Frontal cortex (tissue), 4 donors: ENCODE measurements around the gene DDX43. TPM values are rescaled to one million over a fixed set of nuclear protein-coding genes. Genes with fewer than 3 reads are reported as not detected.
"Not testable (repeated sequence)": the region's sequence is repeated elsewhere in the genome, so short reads cannot be mapped to it uniquely, and the experiment has no call there.

Experiments
- DNase-seq, 2 donors: peaks; one replicate each; pipeline ENCODE4 v3.0.0; 2012; ENCODE audit warnings: low spot score in 2 of 2
- FAIRE-seq: peaks from 2 replicates; lab custom pipeline; 2012; peaks lifted over from hg19 to GRCh38; lab: Jason Lieb, UNC
- total RNA-seq: library from RNA; depleted of rRNA; stranded (reverse); fragments of >200 nt; gene quantifications from one replicate; pipeline ENCODE4 v1.2.3, GENCODE V29; 2014
- donor health status: control.
- donor health status: control.
- donor health status: control.

Gene DDX43
- 0.41 TPM for total RNA-seq

- DNase-seq: peak in 1 of 2 donors; percentile 17
- no peak for FAIRE-seq
Observed at GRCh38 chr6:73394577-73395354, at the start of gene DDX43. Gene DDX43, plus strand, starts transcription at chr6:73394828. Its CDS starts 78 bp downstream, at chr6:73394906.

GRCh38 chr6:73348550-73349204 is 46.0 kb upstream of the DDX43 start:
- DNase-seq: no peak
- no peak for FAIRE-seq

- no peak for FAIRE-seq
- no peak for DNase-seq
Observed at GRCh38 chr6:73349311-73349710, 45.3 kb upstream of the DDX43 start.

GRCh38 chr6:73353636-73354593 is 40.7 kb upstream of the DDX43 start, which contains the start of gene DPPA5:
Gene DPPA5, minus strand, starts transcription at chr6:73354276. Its CDS starts 51 bp downstream, at chr6:73354225.
- FAIRE-seq: no peak
- no peak for DNase-seq

GRCh38 chr6:73362358-73362757 is 32.3 kb upstream of the DDX43 start, which contains the start of gene KHDC3L:
Gene KHDC3L, plus strand, starts transcription at chr6:73362658. Its CDS starts 72 bp downstream, at chr6:73362730.
- DNase-seq (no peak), FAIRE-seq (no peak)

GRCh38 chr6:73362869-73363536 is 31.6 kb upstream of the DDX43 start:
- FAIRE-seq (no peak), DNase-seq (no peak)

- no peak for DNase-seq
- no peak for FAIRE-seq
Observed at GRCh38 chr6:73363537-73363875, 31.1 kb upstream of the DDX43 start.

GRCh38 chr6:73364121-73364520 is 30.5 kb upstream of the DDX43 start:
- DNase-seq: no peak
- no peak for FAIRE-seq

GRCh38 chr6:73364549-73364948 is 30.1 kb upstream of the DDX43 start:
- FAIRE-seq (no peak), DNase-seq (no peak)

- FAIRE-seq (no peak), DNase-seq (no peak)
Observed at GRCh38 chr6:73367761-73368355, 26.8 kb upstream of the DDX43 start.

GRCh38 chr6:73368675-73369074 is 26.0 kb upstream of the DDX43 start:
- DNase-seq (no peak), FAIRE-seq (no peak)

- FAIRE-seq (no peak), DNase-seq (no peak)
Observed at GRCh38 chr6:73369157-73369556, 25.5 kb upstream of the DDX43 start.

- DNase-seq: no peak
- FAIRE-seq: no peak
Observed at GRCh38 chr6:73369563-73369962, 25.1 kb upstream of the DDX43 start, which contains the start of gene OOEP. Gene OOEP, minus strand, starts transcription at chr6:73369897. Its CDS starts 105 bp downstream, at chr6:73369792.

GRCh38 chr6:73371984-73372383 is 22.6 kb upstream of the DDX43 start:
- no peak for FAIRE-seq

GRCh38 chr6:73372516-73372915 is 22.1 kb upstream of the DDX43 start:
- DNase-seq (no peak), FAIRE-seq (no peak)

More at GRCh38 chr6:73371984-73372383, 22.6 kb upstream of the DDX43 start:
- DNase-seq: no peak

GRCh38 chr6:73375216-73375615 is 19.4 kb upstream of the DDX43 start:
- FAIRE-seq (no peak), DNase-seq (no peak)

GRCh38 chr6:73377225-73377624 is 17.4 kb upstream of the DDX43 start:
- no peak for FAIRE-seq
- no peak for DNase-seq

- FAIRE-seq, DNase-seq: not testable (repeated sequence)
Observed at GRCh38 chr6:73381531-73381930, 13.1 kb upstream of the DDX43 start.

- DNase-seq (no peak), FAIRE-seq (no peak)
Observed at GRCh38 chr6:73382462-73383113, 12.0 kb upstream of the DDX43 start.
